Measurements from ENCODE around the gene CDC14B.

GRCh38 chr9:96492993-96493531 is 126.6 kb downstream of the CDC14B start:
- TF ChIP-seq CTCF (IDR thresholded peaks at IDR 0.05): no peak
- TF ChIP-seq POLR2AphosphoS5 (IDR thresholded peaks at IDR 0.05): no peak
